Activated CD8-positive, alpha-beta T cell treated with anti-CD3 and anti-CD28 coated beads, Interleukin-2, amount 10 ng/mL, durations not matched to agents 7 days and 5 days (primary cell): ENCODE results near the gene SRSF2. TPM values are rescaled to one million over a fixed set of nuclear protein-coding genes. Genes with fewer than 3 reads are reported as not detected.
"Not testable (repeated sequence)": the region's sequence is repeated elsewhere in the genome, so short reads cannot be mapped to it uniquely, and the experiment has no call there.

Experiments
- ATAC-seq: fragments of 150-1000 bp; cut with Tn5 transposase; one replicate; pipeline ENCODE4 v1.10.0; 2021; ENCODE audit warnings: moderate library complexity
- CTCF ChIA-PET: fragments of 350-600 bp; sonication (Branson Sonifier 250); formaldehyde crosslinking; loops from one replicate; lab custom pipeline; 2021; ENCODE audit warnings: antibody characterized with exemption; lab: Charles Lee
- POLR2A ChIA-PET: fragments of 350-600 bp; sonication (Branson Sonifier 250); formaldehyde crosslinking; loops from one replicate; lab custom pipeline; 2021; ENCODE audit warnings: antibody characterized with exemption; lab: Charles Lee
- DNase-seq: peaks from one replicate; pipeline ENCODE4 v3.0.0-alpha.2; 2020
- H3K27ac Mint-ChIP-seq: one replicate; pipeline ENCODE4 v1.8.0; 2021; ENCODE audit warnings: mild to moderate bottlenecking, mixed read lengths
- H3K27me3 Mint-ChIP-seq: one replicate; pipeline ENCODE4 v1.8.0; 2021; ENCODE audit warnings: low read depth, mixed read lengths
- H3K36me3 Mint-ChIP-seq: one replicate; pipeline ENCODE4 v1.8.0; 2021; ENCODE audit warnings: low read depth, mixed read lengths
- H3K4me1 Mint-ChIP-seq: one replicate; pipeline ENCODE4 v1.8.0; 2021; ENCODE audit warnings: low read depth, mixed read lengths
- H3K4me3 Mint-ChIP-seq: one replicate; pipeline ENCODE4 v1.8.0; 2021; ENCODE audit warnings: mild to moderate bottlenecking, mixed read lengths
- H3K9me3 Mint-ChIP-seq: one replicate; pipeline ENCODE4 v1.8.0; 2022; ENCODE audit warnings: mixed read lengths; ENCODE audit not compliant: insufficient read depth
- total RNA-seq, 2 experiments: library from RNA; stranded (reverse); gene quantifications; one replicate each; pipeline ENCODE4 v1.2.3, GENCODE V29; 2021

SRSF2 gene
- total RNA-seq, 2 experiments from 2014 or later = 420 to 444 TPM

GRCh38 chr17:76727745-76728456 is 9.2 kb downstream of the SRSF2 start:
- Mint-ChIP-seq H3K27ac (peak overlapping the region; percentile 96), H3K9me3 (no peaks in the 10 kb centered on the region), H3K4me3 (peak overlapping the region; percentile 97), H3K4me1 (peaks cover 66% of the 10 kb centered on the region), H3K36me3 (peaks cover 68% of the 10 kb centered on the region), H3K27me3 (no peaks in the 10 kb centered on the region)
- ATAC-seq (no peak), DNase-seq (peak; percentile 43)
- CTCF ChIA-PET = interaction anchor here (0.7 to 8.3 kb wide), 10 partner anchors 7 to 361 kb away, joined by 3 to 126 read pairs (median 4); partner anchors contain the start of genes MFSD11 and SRSF2
- POLR2A ChIA-PET = interaction anchor here (0.6 to 9.5 kb wide), 7 partner anchors 8 to 111 kb away, joined by 3 to 160 read pairs (median 3); partner anchors contain the start of genes MFSD11 and SRSF2

- DNase-seq = peak; percentile 87
- H3K36me3 Mint-ChIP-seq = peaks cover 65% of the 10 kb centered on the region
- ChIA-PET CTCF (interaction anchor here (0.7 to 8.3 kb wide), 11 partner anchors 8 to 361 kb away, joined by 3 to 126 read pairs (median 4); partner anchors contain the start of genes MFSD11 and SRSF2), POLR2A (interaction anchor here (0.6 to 9.5 kb wide), 10 partner anchors 9 to 165 kb away, joined by 3 to 160 read pairs (median 3); partner anchors contain the start of genes MFSD11 and SRSF2)
- H3K27ac Mint-ChIP-seq = peak within 1 kb of the TSS; percentile 96
- ATAC-seq = peak; percentile 58
- peaks cover 63% of the 10 kb centered on the region for H3K4me1 Mint-ChIP-seq
- no peaks in the 10 kb centered on the region for H3K9me3 Mint-ChIP-seq
- peak within 1 kb of the TSS; percentile 97 for H3K4me3 Mint-ChIP-seq
- no peaks in the 10 kb centered on the region for H3K27me3 Mint-ChIP-seq
Measured at GRCh38 chr17:76726776-76727718, 10.1 kb downstream of the SRSF2 start, which contains the start of gene METTL23. METTL23 (plus strand) TSS chr17:76726839; CDS start chr17:76729711, 2,872 bp downstream.

DNA sequence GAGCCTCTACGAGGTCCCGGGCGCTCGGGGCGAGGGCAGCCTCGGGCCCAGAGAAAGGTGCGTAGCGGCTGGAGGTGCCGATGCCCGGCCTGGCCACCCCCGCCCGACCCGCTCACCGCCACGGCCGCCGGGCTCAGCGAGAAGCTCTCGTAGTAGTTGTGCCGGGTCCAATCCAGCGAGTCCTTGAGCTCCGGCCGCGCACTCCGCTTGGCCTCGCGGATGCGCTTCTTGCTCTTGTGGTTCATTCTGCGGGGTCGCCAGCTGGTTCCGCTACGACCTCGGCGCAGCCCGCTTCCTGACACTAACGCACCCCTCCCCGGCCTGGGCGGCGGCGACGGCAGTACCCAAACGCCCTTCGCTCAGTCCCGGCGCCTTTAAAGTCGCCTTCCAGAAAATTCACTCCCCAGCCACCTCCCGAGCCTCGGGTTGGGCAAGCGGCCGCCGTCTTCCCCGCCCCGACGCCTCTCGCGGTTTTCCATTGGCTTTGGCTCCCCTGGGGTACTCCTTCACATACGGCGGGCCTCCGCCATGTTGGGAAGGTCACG is 10.8 kb downstream of the SRSF2 start, which contains the start of gene JMJD6:
JMJD6 (minus strand) TSS at position 376 of the 545 bp plus-strand sequence; CDS start at position 245, 131 bp downstream.
- peaks cover 65% of the 10 kb centered on the region for H3K36me3 Mint-ChIP-seq
- H3K27ac Mint-ChIP-seq = peak within 1 kb of the TSS; percentile 96
- H3K4me1 Mint-ChIP-seq = peaks cover 64% of the 10 kb centered on the region
- H3K9me3 Mint-ChIP-seq = no peaks in the 10 kb centered on the region
- ChIA-PET CTCF (interaction anchor here (1.0 to 8.3 kb wide), 4 partner anchors 12 to 168 kb away, joined by 3 to 126 read pairs (median 12); partner anchors contain the start of genes MFSD11 and SRSF2), POLR2A (interaction anchor here (0.9 to 9.5 kb wide), 5 partner anchors 10 to 164 kb away, joined by 3 to 160 read pairs (median 3); partner anchors contain the start of genes MFSD11 and SRSF2)
- DNase-seq = peak; percentile 97
- H3K4me3 Mint-ChIP-seq = peak within 1 kb of the TSS; percentile 97
- no peaks in the 10 kb centered on the region for H3K27me3 Mint-ChIP-seq
- peak; percentile 86 for ATAC-seq

DNA sequence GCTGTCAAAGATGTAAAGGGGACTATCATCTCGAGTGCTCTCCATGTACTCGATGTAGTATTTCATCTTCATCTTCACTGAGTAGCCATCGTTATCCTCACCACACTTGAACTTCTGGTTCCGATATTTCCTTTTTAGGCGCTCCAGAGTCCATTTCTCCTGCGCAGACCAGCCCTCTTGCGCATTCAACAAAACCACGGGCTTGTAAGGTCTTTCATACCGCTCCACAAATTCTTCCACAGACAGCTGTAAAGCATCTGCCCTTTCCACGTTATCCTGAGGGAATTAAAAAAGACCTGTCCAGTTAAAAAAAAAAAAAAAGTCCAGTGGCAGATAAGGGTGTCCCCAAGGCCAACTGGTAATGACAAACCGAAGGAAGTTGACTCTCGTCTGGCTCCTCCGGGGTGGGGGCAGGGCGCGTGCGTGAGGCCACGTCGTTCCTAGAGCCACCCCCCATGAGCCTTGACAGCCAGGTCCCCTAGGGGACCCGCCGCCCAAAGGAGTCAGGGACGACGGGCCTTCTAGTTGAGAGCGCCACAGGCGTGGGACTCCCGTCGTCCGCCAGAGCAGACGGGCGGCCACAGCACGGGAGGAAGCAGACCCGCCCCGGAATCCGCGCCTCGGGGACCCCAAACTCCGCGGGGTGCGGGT is 11.4 kb downstream of the SRSF2 start:
- Mint-ChIP-seq H3K36me3 (peaks cover 69% of the 10 kb centered on the region), H3K4me3 (peak overlapping the region; percentile 97)

GRCh38 chr17:76723812-76724211 is 13.3 kb downstream of the SRSF2 start:
- Mint-ChIP-seq H3K27ac (no peak overlapping the region), H3K4me3 (no peak overlapping the region), H3K27me3 (no peaks in the 10 kb centered on the region), H3K9me3 (no peaks in the 10 kb centered on the region), H3K36me3 (peaks cover 70% of the 10 kb centered on the region), H3K4me1 (peaks cover 61% of the 10 kb centered on the region)
- ATAC-seq = no peak
- POLR2A ChIA-PET = interaction anchor here (9.5 kb wide), 1 partner anchor 12 kb away, joined by 160 read pairs; the partner anchor contains the start of genes MFSD11 and SRSF2
- no peak for DNase-seq
- CTCF ChIA-PET = interaction anchor here (0.8 to 8.3 kb wide), 2 partner anchors 9 to 43 kb away, joined by 4 to 126 read pairs; no protein-coding TSS in a partner anchor

More for the DNA sequence above, 11.4 kb downstream of the SRSF2 start:
- H3K4me1 Mint-ChIP-seq = peaks cover 69% of the 10 kb centered on the region
- peak overlapping the region; percentile 96 for H3K27ac Mint-ChIP-seq
- CTCF ChIA-PET = interaction anchor here (1.0 to 8.3 kb wide), 3 partner anchors 11 to 44 kb away, joined by 3 to 126 read pairs (median 19); partner anchors contain the start of genes MFSD11 and SRSF2
- H3K9me3 Mint-ChIP-seq = no peaks in the 10 kb centered on the region
- H3K27me3 Mint-ChIP-seq = no peaks in the 10 kb centered on the region
- POLR2A ChIA-PET = interaction anchor here (0.9 to 9.5 kb wide), 5 partner anchors 10 to 164 kb away, joined by 3 to 160 read pairs (median 3); partner anchors contain the start of genes MFSD11 and SRSF2
- DNase-seq = peak; percentile 84
- ATAC-seq = peak; percentile 28

DNA sequence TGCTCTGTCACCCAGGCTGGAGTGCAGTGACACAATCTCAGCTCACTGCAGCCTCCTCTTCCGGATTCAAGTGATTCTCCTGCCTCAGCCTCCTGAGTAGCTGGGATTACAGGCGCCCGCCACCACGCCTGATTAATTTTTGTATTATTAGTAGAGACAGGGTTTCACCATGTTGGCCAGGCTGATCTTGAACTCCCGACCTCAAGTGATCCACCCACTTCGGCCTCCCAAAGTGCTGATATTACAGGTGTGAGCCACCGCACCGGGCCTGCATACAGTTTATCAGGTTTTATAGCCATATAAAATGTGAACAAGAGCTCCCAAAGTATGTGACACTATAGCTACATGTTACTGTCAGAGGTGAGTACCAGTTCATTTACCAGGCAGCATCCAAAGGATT is 14.2 kb downstream of the SRSF2 start:
- Mint-ChIP-seq H3K36me3 (peaks cover 78% of the 10 kb centered on the region), H3K4me1 (peaks cover 57% of the 10 kb centered on the region)
- not testable (repeated sequence) for H3K27me3 Mint-ChIP-seq, ATAC-seq, H3K4me3 Mint-ChIP-seq, H3K27ac Mint-ChIP-seq, DNase-seq, H3K9me3 Mint-ChIP-seq
- CTCF ChIA-PET = interaction anchor here (1.4 to 8.3 kb wide), 2 partner anchors 9 to 42 kb away, joined by 3 to 126 read pairs; no protein-coding TSS in a partner anchor
- POLR2A ChIA-PET = interaction anchor here (1.3 to 9.5 kb wide), 2 partner anchors 10 to 13 kb away, joined by 3 to 160 read pairs; partner anchors contain the start of genes MFSD11 and SRSF2

- no peak overlapping the region for H3K4me3 Mint-ChIP-seq
- peaks cover 56% of the 10 kb centered on the region for H3K4me1 Mint-ChIP-seq
- no peaks in the 10 kb centered on the region for H3K27me3 Mint-ChIP-seq
- H3K9me3 Mint-ChIP-seq = no peaks in the 10 kb centered on the region
- H3K36me3 Mint-ChIP-seq = peaks cover 75% of the 10 kb centered on the region
- no peak for DNase-seq
- H3K27ac Mint-ChIP-seq = no peak overlapping the region
- ChIA-PET POLR2A (interaction anchor here (0.6 to 9.5 kb wide), 3 partner anchors 9 to 50 kb away, joined by 3 to 160 read pairs (median 3); partner anchors contain the start of genes MFSD11 and SRSF2), CTCF (interaction anchor here (1.4 to 8.3 kb wide), 2 partner anchors 8 to 41 kb away, joined by 3 to 126 read pairs; no protein-coding TSS in a partner anchor)
- no peak for ATAC-seq
Measured at GRCh38 chr17:76722279-76722678, 14.9 kb downstream of the SRSF2 start.

GRCh38 chr17:76721463-76721862 is 15.7 kb downstream of the SRSF2 start:
- ChIA-PET CTCF (interaction anchor here (1.4 kb wide), 1 partner anchor 40 kb away, joined by 3 read pairs; no protein-coding TSS in a partner anchor), POLR2A (interaction anchor here (9.5 kb wide), 1 partner anchor 15 kb away, joined by 160 read pairs; the partner anchor contains the start of genes MFSD11 and SRSF2)
- no peak overlapping the region for H3K27ac Mint-ChIP-seq
- peaks cover 80% of the 10 kb centered on the region for H3K36me3 Mint-ChIP-seq
- H3K4me1 Mint-ChIP-seq = peaks cover 63% of the 10 kb centered on the region
- no peaks in the 10 kb centered on the region for H3K9me3 Mint-ChIP-seq
- DNase-seq = no peak
- H3K4me3 Mint-ChIP-seq = no peak overlapping the region
- ATAC-seq = no peak
- H3K27me3 Mint-ChIP-seq = no peaks in the 10 kb centered on the region

DNA sequence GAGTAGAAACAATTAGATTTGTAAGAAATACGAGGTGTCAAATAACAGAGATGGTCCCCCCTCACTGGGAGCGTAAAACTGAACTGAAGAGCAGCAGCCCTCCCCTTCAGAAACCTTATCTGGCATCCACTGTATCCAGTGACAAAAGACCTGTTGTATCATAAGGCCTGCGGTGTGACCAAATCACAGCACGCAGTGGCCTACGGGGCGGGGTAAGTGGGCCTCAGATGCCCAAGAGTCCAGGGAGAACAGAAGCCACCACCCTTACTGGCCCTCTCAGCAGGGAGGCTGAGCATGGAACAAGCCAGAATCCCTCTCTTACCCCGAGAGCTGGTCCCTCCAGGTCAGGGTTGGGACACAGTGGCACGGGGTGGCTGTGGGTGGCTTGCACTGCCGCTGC is 16.2 kb downstream of the SRSF2 start:
- Mint-ChIP-seq H3K27ac (no peak overlapping the region), H3K4me1 (peaks cover 68% of the 10 kb centered on the region), H3K9me3 (no peaks in the 10 kb centered on the region), H3K4me3 (no peak overlapping the region), H3K27me3 (no peaks in the 10 kb centered on the region), H3K36me3 (peaks cover 82% of the 10 kb centered on the region)
- ChIA-PET POLR2A (interaction anchor here (9.5 kb wide), 1 partner anchor 15 kb away, joined by 160 read pairs; the partner anchor contains the start of genes MFSD11 and SRSF2), CTCF (no interaction called here)
- no peak for ATAC-seq
- DNase-seq = no peak

- no peak for ATAC-seq
- Mint-ChIP-seq H3K27me3 (no peaks in the 10 kb centered on the region), H3K9me3 (no peaks in the 10 kb centered on the region), H3K27ac (no peak overlapping the region), H3K4me1 (peaks cover 71% of the 10 kb centered on the region), H3K36me3 (peaks cover 83% of the 10 kb centered on the region), H3K4me3 (no peak overlapping the region)
- ChIA-PET CTCF (no interaction called here), POLR2A (no interaction called here)
- no peak for DNase-seq
Measured at GRCh38 chr17:76720211-76720610, 16.9 kb downstream of the SRSF2 start.
